HPDE6-E6E7 (cell line): ENCODE data around the gene ABLIM1.
A peak's percentile ranks its signal among the peaks of the same experiment; 100 is the strongest.

ENCODE experiments used
- DNase-seq: peaks from one replicate; pipeline ENCODE4 v3.0.0; 2011; ENCODE audit warnings: missing footprints; ENCODE audit errors: extremely low spot score

Gene ABLIM1

GRCh38 chr10:114648368-114648767, 9.7 kb downstream of the ABLIM1 start:
- DNase-seq: peak; percentile 39

GRCh38 chr10:114647545-114648138, 10.4 kb downstream of the ABLIM1 start:
- no peak for DNase-seq

GRCh38 chr10:114646426-114646825, 11.6 kb downstream of the ABLIM1 start:
- DNase-seq: no peak

GRCh38 chr10:114645706-114646105, 12.4 kb downstream of the ABLIM1 start:
- no peak for DNase-seq

- no peak for DNase-seq
Observed at GRCh38 chr10:114643158-114643557, 14.9 kb downstream of the ABLIM1 start.

GRCh38 chr10:114642729-114643128, 15.3 kb downstream of the ABLIM1 start:
- DNase-seq: no peak

GRCh38 chr10:114638821-114639625, 19.1 kb downstream of the ABLIM1 start:
- DNase-seq: no peak

- no peak for DNase-seq
Observed at GRCh38 chr10:114635797-114636550, 22.1 kb downstream of the ABLIM1 start.

- DNase-seq: no peak
Observed at GRCh38 chr10:114635101-114635500, 23.0 kb downstream of the ABLIM1 start.

GRCh38 chr10:114634609-114634979, 23.5 kb downstream of the ABLIM1 start:
- peak; percentile 61 for DNase-seq

GRCh38 chr10:114632869-114633715, 25.0 kb downstream of the ABLIM1 start:
- no peak for DNase-seq

GRCh38 chr10:114631666-114632417, 26.2 kb downstream of the ABLIM1 start:
- DNase-seq: no peak

GRCh38 chr10:114631090-114631665, 26.9 kb downstream of the ABLIM1 start:
- DNase-seq: no peak

GRCh38 chr10:114629824-114630730, 28.0 kb downstream of the ABLIM1 start:
- no peak for DNase-seq

GRCh38 chr10:114629083-114629823, 28.8 kb downstream of the ABLIM1 start:
- no peak for DNase-seq

- DNase-seq: no peak
Observed at GRCh38 chr10:114628106-114628505, 30.0 kb downstream of the ABLIM1 start.

GRCh38 chr10:114626841-114627240, 31.2 kb downstream of the ABLIM1 start:
- no peak for DNase-seq

- DNase-seq: no peak
Observed at GRCh38 chr10:114624951-114625780, 32.9 kb downstream of the ABLIM1 start.
